GM12878 (cell line): ENCODE data around the gene ATF6.

Experiments
- BACH1 ChIP-seq: fragments of 450-650 bp; IDR thresholded peaks from 2 replicates; pipeline ENCODE4 v1.6.1; 2017; ENCODE audit warnings: mild to moderate bottlenecking, borderline replicate concordance
- BCL11A ChIP-seq: IDR thresholded peaks from 2 replicates; pipeline ENCODE4 v1.6.1; 2011; ENCODE audit warnings: low read depth, low read length
- BHLHE40 ChIP-seq, 2 experiments: fragments of 450-650 bp in 1 of 2; IDR thresholded peaks; 2 replicates each; pipeline ENCODE4 v1.6.1; 2011 to 2017; ENCODE audit warnings: low read depth in 2 of 2, borderline replicate concordance in 1 of 2, improper control_type of control experiment in 1 of 2, low read length in 1 of 2, mild to moderate bottlenecking in 1 of 2
- CBFB ChIP-seq: IDR thresholded peaks from 2 replicates; pipeline ENCODE4 v1.6.1; 2016; ENCODE audit warnings: antibody characterized with exemption, low read depth
- CBX5 ChIP-seq: sonication (generic); IDR thresholded peaks from 2 replicates; pipeline ENCODE4 v1.6.1; 2016; ENCODE audit warnings: low read depth, moderate library complexity, mild to moderate bottlenecking, inconsistent platforms
- CTCF ChIP-seq, 3 experiments: IDR thresholded peaks in 2 of 3; conservative IDR thresholded peaks in 1 of 3; 2 replicates each; pipeline ENCODE4 v1.5.1; 2011; ENCODE audit warnings: low read depth in 3 of 3, low read length in 3 of 3, mild to moderate bottlenecking in 3 of 3, control low read depth in 2 of 3, moderate library complexity in 2 of 3, inconsistent platforms in 1 of 3, mixed read lengths in 1 of 3; ENCODE audit not compliant: control insufficient read depth in 2 of 3, insufficient read depth in 1 of 3; ENCODE audit errors: extremely low read depth in 1 of 3
- KDM1A ChIP-seq: fragments of 200-600 bp; sonication (generic); IDR thresholded peaks from 2 replicates; pipeline ENCODE4 v1.6.1; 2016; ENCODE audit warnings: borderline replicate concordance
- MEF2B ChIP-seq: fragments of 450-650 bp; IDR thresholded peaks from 2 replicates; pipeline ENCODE4 v1.6.1; 2018; ENCODE audit warnings: mild to moderate bottlenecking, moderate library complexity; ENCODE audit not compliant: partially characterized antibody, poor library complexity, severe bottlenecking
- POLR2A ChIP-seq: IDR thresholded peaks from 2 replicates; pipeline ENCODE4 v1.6.1; 2011; ENCODE audit warnings: low read depth, mild to moderate bottlenecking, low read length
- REST ChIP-seq: IDR thresholded peaks from 2 replicates; pipeline ENCODE4 v1.6.1; 2012; ENCODE audit warnings: mild to moderate bottlenecking, low read depth, low read length
- SIN3A ChIP-seq: IDR thresholded peaks from 2 replicates; pipeline ENCODE4 v1.6.1; 2012; ENCODE audit warnings: low read depth, low read length, improper control_type of control experiment
- SUZ12 ChIP-seq: fragments of 200-600 bp; sonication (generic); IDR thresholded peaks from one replicate; pipeline ENCODE4 v1.6.1; 2018; ENCODE audit warnings: antibody characterized with exemption, mild to moderate bottlenecking; ENCODE audit not compliant: unreplicated experiment
- TAF1 ChIP-seq: IDR thresholded peaks from 2 replicates; pipeline ENCODE4 v1.6.1; 2011; ENCODE audit warnings: mild to moderate bottlenecking, low read depth, low read length, borderline replicate concordance

GRCh38 chr1:161803181-161803580, 37.1 kb downstream of the ATF6 start:
- TF ChIP-seq BACH1 (no peak), BCL11A (no peak), SIN3A (no peak), CBFB (no peak), MEF2B (no peak), CTCF (IDR thresholded peaks at IDR 0.05 in 2 of 3, conservative IDR thresholded peaks at IDR 0.05 in 1 of 3; ENCODE audit: control insufficient read depth in 2 of 3, extremely low read depth in 1 of 3, insufficient read depth in 1 of 3, low read depth in 3 of 3, low read length in 3 of 3) (no peak), SUZ12 (no peak), KDM1A (no peak), TAF1 (no peak), CBX5 (no peak), POLR2A (no peak), REST (no peak), BHLHE40 (IDR thresholded peaks at IDR 0.05; ENCODE audit: borderline replicate concordance in 1 of 2, low read depth in 2 of 2, low read length in 1 of 2) (no peak)
